HG03457 (cell line): ENCODE results near the gene AURKA.
A peak's percentile ranks its signal among the peaks of the same experiment; 100 is the strongest.
"Not testable (repeated sequence)": the region's sequence is repeated elsewhere in the genome, so short reads cannot be mapped to it uniquely, and the experiment has no call there.

Source experiments
- ATAC-seq: cut with Tn5 transposase; IDR thresholded peaks from one replicate; pipeline ENCODE4 v1.9.1; 2021; ENCODE audit warnings: moderate number of reproducible peaks; ENCODE audit not compliant: unreplicated experiment

Gene AURKA

DNA sequence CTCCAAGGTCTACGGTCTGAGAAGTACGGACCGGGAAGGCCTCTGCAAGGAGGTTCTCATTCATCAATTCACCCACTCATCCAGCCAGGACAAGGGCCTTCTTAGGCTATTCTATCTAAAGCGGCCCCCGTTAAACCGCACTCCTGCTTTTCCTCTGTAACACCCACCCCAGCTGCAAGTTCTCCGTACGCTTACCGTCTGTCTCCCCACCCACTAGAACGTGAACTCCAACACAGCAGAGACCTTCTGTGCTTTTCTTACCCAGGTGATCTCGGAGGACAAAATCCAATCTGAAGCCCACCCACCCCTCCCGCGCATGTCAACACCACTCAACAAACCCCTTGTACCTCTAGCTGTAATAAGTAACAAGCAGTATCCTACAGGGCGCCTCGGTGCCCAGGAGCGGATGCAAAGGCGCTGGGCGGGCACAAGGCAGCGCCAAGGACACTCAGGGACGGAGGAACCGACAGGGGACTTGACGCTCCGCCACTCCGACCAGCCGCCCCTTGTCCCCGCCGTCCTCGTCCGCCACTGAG, 351 bp downstream of the AURKA start:
- peak; percentile 24 for ATAC-seq

- ATAC-seq, result no peak
These were observed 978 bp downstream of the AURKA start for GRCh38 chr20:56391037-56391436.

GRCh38 chr20:56390396-56390795, 1.6 kb downstream of the AURKA start:
- ATAC-seq, result not testable (repeated sequence)

- ATAC-seq, result no peak
These were observed 2.2 kb downstream of the AURKA start for GRCh38 chr20:56389807-56390206.

DNA sequence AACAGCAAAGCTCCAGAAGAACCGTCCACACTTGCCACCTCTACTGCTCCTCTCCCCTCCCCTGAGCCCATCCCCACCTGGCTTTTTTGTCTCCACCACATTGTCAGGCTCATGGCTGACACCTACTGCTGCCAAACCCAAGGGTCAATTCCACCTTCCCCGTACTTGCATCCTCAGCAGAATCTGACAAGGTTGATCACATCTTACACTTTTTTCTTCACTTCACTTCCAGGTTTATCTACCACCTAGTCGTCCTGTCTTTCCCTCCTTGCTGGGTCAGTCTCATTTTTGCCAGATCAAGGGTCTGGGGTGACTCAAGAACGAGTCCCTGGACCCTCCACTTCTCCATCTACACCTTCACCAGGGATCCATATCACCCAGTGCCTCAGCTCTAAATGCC, 3.1 kb downstream of the AURKA start:
- ATAC-seq, result no peak

DNA sequence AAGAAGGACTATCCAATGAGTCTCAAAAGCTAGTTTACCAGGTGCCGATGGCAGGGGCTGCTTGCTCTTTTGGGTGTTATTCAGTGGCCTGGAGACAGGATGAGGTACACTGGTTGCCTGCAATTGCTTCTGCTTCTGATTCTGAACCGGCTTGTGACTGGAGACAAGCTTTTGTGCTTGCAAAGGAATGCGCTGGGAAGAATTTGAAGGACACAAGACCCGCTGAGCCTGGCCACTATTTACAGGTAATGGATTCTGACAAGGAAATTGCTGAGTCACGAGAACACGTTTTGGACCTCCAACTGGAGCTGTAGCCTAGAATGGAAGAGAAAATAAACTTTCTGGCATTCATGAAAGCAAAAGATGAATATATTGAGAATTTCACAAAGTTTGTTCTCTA, 5.8 kb downstream of the AURKA start:
- no peak for ATAC-seq

GRCh38 chr20:56385130-56385529, 6.9 kb downstream of the AURKA start:
- ATAC-seq, result no peak

DNA sequence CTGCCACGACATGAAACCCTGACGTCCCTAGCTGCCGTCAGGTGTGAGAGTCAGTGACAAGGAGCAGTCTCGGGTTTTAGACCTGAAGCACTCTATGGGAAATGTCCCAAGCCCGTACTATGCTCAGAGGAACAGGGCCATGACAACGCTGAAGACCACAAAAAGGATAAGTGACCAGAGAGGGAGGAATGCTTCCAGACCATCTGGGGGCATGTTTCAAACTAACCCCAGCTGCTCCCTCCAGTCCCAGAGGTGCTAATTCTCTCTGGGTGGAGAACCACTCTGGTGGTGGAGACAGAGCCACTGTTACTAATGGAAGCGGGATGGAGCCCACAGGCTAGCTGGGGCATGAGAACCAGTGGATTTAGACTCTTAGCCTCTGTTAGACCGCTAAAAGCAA, 8.7 kb downstream of the AURKA start:
- ATAC-seq, result no peak

GRCh38 chr20:56382696-56383095, 9.3 kb downstream of the AURKA start:
- no peak for ATAC-seq

DNA sequence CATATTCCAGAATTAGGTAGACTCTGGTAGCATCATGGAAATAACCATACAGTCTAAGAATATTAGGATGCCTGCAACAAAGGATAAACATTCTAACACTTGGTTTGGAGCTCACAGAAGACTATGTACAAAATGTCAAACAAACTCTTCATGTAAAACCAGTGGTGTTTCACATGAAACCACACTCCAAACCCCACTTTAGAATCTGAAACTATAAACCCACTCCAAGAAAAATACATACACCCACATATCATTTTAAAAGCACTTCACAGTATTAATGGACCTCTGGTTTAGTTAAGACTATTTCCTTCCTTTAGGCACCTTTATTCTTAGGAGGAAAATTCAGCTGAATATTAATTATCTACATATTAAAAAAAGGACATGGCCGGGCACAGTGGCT, 10.5 kb downstream of the AURKA start:
- ATAC-seq, result no peak

- no peak for ATAC-seq
These were observed 11.6 kb downstream of the AURKA start for GRCh38 chr20:56380375-56380774.

DNA sequence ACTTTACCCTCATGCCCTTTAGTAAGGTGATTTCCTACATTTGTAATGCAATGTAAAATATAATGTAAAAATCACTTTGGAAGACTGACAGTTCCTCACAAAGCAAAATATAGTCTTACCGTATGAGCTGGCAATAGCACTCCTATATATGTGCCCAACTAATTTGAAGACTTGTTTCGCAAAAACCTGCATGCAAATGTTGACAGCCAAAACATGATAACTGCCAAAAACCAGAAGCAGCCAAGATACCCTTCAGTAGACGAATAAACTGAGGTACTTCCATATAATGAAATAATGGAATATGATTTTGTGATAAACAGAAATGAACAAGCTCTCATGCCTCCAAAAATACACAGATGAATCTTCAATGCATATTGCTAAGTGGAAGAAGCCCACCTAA, 13.6 kb downstream of the AURKA start:
- no peak for ATAC-seq

DNA sequence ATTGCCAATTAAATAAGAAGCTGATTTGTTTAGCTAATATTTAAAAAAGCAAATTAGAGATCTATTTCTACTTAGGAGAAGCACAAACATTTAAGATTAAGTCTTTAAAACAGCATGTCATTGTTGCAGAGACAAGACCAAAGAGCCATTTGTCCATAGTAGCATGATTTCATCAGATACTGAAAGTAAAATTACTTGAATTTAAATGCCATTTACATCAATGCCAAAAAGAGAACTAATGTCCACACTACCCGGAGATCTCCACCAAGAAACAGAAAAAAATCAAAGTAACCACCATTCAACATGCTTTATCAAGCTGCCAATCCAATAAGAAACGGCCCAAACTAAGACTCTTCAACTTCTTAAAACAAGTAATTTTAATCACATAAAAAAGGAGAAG, 15.7 kb downstream of the AURKA start:
- ATAC-seq, result no peak

DNA sequence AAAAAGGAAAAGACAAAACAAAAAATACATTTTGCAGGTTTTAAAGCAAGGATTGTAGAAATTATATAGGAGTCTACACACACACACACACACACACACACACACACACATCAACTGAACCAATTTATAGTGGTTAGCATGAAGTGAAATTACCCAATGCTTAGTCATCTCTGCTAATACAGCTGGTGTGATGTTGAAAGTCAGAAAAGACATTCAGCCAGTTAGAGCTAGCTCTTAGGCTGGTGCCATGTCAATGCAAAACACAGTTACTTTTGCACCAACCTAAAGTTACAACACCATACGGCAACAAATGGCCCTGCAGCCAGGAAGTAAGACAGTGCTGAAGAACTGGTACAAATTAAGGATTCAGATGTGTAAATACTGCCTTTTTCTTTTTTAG, 18.1 kb downstream of the AURKA start:
- no peak for ATAC-seq

DNA sequence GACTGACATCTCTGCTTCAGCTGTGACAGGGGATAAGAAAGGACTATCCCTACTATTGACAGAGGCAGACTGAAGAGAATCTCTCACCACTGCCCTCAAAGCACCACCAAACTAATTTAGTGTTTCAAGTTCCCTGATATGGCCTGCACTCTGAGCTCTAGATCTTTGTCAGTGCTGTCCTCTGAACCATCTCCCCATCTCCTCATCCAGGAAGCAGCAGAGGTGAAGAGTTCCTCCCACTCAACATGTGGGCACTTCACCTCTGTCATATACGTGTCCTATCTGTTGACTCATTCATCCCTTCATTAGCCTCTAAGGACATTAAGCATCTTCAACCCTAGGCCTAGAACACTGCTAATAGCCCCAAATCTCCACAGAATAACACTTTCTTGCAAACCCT, 19.2 kb downstream of the AURKA start:
- no peak for ATAC-seq

DNA sequence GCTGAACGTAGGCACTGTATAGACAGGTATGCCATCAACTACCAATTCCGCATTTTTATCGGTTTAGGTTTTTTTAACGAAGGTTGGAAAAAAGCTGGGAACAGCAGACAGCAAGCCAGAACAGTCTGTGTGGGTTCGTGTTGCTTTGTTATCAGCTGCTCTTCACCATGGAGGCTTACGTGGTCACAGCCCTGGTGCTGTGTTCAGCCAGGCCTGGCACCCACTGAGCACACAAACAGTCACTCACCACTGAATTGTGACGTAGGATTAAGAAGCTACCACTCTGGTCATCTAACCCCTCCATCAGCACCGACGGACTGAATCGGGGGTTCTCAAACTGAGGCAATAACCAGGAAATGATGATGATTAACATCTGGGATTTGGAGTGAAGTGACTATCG, 20.0 kb downstream of the AURKA start:
- ATAC-seq, result no peak

GRCh38 chr20:56369179-56369578, 22.8 kb downstream of the AURKA start:
- ATAC-seq, result no peak

GRCh38 chr20:56368351-56369134, 23.5 kb downstream of the AURKA start:
- ATAC-seq, result no peak

GRCh38 chr20:56363491-56363890, 28.5 kb downstream of the AURKA start:
- ATAC-seq, result no peak

DNA sequence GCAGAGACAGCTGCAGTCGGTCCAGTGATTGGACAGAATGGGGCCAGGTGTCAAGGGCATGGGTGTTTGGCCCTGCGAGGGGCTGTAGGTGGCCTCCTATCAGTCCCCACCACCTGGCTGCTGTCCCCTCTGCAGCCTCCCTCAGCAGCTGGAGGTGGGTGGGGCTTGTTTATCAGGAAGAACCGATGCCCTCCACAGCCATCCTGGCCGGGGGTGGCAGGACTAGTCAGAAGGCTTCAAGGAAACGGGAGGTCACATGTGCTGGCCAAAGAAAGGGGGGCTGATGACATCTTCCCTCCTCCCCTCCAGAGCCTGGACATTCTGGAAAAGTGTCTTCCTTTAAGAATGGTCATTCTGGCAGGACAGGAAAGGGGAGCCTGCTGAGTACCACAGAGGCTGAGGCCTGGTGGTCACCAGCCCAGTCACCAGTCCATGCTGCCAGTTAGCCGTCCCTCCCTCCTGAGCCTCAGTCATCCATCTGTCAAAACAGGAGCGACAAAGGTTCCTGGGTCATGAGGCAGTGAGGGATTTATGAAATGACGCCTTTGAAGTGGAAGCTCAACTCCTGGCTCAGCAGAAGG, 29.1 kb downstream of the AURKA start:
- ATAC-seq, result no peak

DNA sequence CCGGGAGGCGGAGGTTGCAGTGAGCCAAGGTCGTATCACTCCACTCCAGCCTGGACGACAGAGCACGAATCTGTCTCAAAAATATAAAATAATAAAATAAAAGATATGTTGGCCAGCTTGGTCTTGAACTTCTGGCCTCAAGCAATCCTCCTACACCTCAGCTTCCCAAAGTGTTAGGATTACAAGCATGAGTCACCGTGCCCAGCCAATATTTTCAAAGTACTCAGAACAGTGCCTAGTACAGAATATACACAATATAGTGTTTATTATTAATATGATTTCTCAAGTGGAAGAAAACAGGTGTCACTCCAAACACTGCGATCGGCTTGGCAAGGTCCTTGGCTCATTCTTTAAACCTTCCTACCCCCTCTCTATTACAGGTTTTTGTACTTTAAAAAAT, 30.1 kb downstream of the AURKA start:
- ATAC-seq, result no peak

DNA sequence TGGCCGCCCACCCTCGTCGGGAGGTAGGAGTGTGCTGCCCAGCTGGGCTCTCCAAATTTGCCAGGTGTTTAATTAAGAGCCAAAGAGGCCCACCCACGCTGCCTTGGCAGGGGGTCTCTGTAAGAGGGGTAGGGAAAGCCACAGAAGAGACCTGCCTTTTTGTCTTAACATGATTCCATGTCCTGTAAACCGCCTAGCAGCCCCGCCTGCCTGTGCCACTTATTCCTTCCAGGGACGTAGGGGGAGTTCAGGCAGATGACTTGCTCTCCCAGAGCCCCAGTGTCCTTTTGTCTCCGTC, 31.2 kb downstream of the AURKA start:
- no peak for ATAC-seq
